Loucy (cell line): ENCODE results near the gene TTC31.

Experiments
- H2AFZ ChIP-seq: fragments of 200-600 bp; sonication (generic); 2 replicates; pipeline ENCODE4 v1.6.0; 2016; ENCODE audit warnings: antibody characterized with exemption, mild to moderate bottlenecking, low read length, moderate library complexity
- H3F3A ChIP-seq: fragments of 200-600 bp; 2 replicates; pipeline ENCODE4 v1.6.0; 2016; ENCODE audit warnings: antibody characterized with exemption, low read depth, mild to moderate bottlenecking
- H3K27me3 ChIP-seq: fragments of 200-600 bp; sonication (generic); 2 replicates; pipeline ENCODE4 v1.6.1; 2014; ENCODE audit warnings: low read length, mild to moderate bottlenecking; ENCODE audit not compliant: insufficient read depth, poor library complexity, severe bottlenecking
- H3K36me3 ChIP-seq: fragments of 200-600 bp; sonication (generic); 2 replicates; pipeline ENCODE4 v1.6.1; 2016; ENCODE audit warnings: low read length; ENCODE audit not compliant: insufficient read depth
- H3K4me1 ChIP-seq: fragments of 200-600 bp; sonication (generic); 2 replicates; pipeline ENCODE4 v1.5.1; 2014; ENCODE audit warnings: low read length, mild to moderate bottlenecking; ENCODE audit not compliant: insufficient read depth, poor library complexity, severe bottlenecking
- H3K4me2 ChIP-seq: fragments of 200-600 bp; sonication (generic); 2 replicates; pipeline ENCODE4 v1.6.0; 2014; ENCODE audit warnings: antibody characterized with exemption, low read length, low read depth, mild to moderate bottlenecking; ENCODE audit not compliant: poor library complexity, severe bottlenecking
- H3K4me3 ChIP-seq: fragments of 200-600 bp; sonication (generic); 2 replicates; pipeline ENCODE4 v1.5.1; 2014; ENCODE audit warnings: low read length, mild to moderate bottlenecking, mixed read lengths; ENCODE audit not compliant: poor library complexity, severe bottlenecking
- H3K79me2 ChIP-seq: fragments of 200-600 bp; sonication (generic); 2 replicates; pipeline ENCODE4 v1.6.1; 2014; ENCODE audit warnings: low read length; ENCODE audit not compliant: insufficient read depth
- H3K9ac ChIP-seq: fragments of 200-600 bp; sonication (generic); 2 replicates; pipeline ENCODE4 v1.6.0; 2014; ENCODE audit warnings: mild to moderate bottlenecking, low read depth, low read length, moderate library complexity; ENCODE audit not compliant: poor library complexity, severe bottlenecking
- H3K9me2 ChIP-seq: fragments of 200-600 bp; sonication (generic); replicated peaks from 2 replicates; pipeline ENCODE4 v1.6.1; 2016; ENCODE audit warnings: low read depth, low read length, mixed read lengths
- H3K9me3 ChIP-seq: fragments of 200-600 bp; sonication (generic); 2 replicates; pipeline ENCODE4 v1.6.1; 2014; ENCODE audit warnings: mild to moderate bottlenecking, antibody characterized with exemption, low read length, low read depth; ENCODE audit not compliant: insufficient read depth
- H4K20me1 ChIP-seq: fragments of 200-600 bp; sonication (generic); 2 replicates; pipeline ENCODE4 v1.6.0; 2014; ENCODE audit warnings: antibody characterized with exemption, low read length, mild to moderate bottlenecking; ENCODE audit not compliant: insufficient read depth, poor library complexity, severe bottlenecking
- EZH2phosphoT487 ChIP-seq: fragments of 200-600 bp; IDR thresholded peaks from 2 replicates; pipeline ENCODE4 v1.6.1; 2018; ENCODE audit warnings: antibody characterized with exemption, mild to moderate bottlenecking, moderate library complexity, borderline replicate concordance
- TF ChIP-seq, protein P1 (sequence below): fragments of 200-600 bp; sonication (generic); conservative IDR thresholded peaks from 2 replicates; pipeline ENCODE4 v1.5.1; 2014; ENCODE audit warnings: mild to moderate bottlenecking, antibody characterized with exemption, low read length

The TTC31 gene

DNA sequence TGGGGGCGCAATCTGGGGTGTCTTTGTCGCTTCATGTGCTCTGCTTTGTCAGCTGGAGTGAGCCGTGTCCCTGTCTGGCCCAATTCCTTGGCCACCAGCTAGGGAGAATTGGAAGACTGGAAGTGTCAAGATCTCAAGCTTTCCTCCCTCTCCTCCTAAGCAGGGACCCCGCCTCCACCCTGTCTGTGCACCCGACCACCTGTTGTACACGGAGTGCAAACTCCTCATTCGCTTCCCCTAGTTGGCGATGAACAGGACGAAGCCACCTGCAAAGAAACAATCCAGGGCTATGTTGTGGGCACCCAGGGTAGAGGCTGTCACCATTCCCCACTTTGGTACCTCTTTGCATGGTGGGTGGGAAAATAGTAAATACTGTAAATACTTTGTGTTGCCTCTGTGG is 44.9 kb downstream of the TTC31 start:
- H3K79me2 ChIP-seq = peaks cover 53% of the 10 kb centered on the region
- peak overlapping the region; percentile 93 for H3K9ac ChIP-seq
- 0 out of 2 replicates have a peak, but pooled peaks cover 3% of the 10 kb centered on the region for H3F3A ChIP-seq
- peak overlapping the region; percentile 100 for H3K4me3 ChIP-seq
- H3K27me3 ChIP-seq = peaks cover 4% of the 10 kb centered on the region
- peaks cover 22% of the 10 kb centered on the region for H4K20me1 ChIP-seq
- H3K9me3 ChIP-seq = no peaks in the 10 kb centered on the region
- H3K4me1 ChIP-seq = peaks cover 35% of the 10 kb centered on the region
- H3K36me3 ChIP-seq = peaks cover 19% of the 10 kb centered on the region; the same call in 1 of the 2 replicates
- no peaks in the 10 kb centered on the region for H3K9me2 ChIP-seq
- peak overlapping the region; percentile 100 for H3K4me2 ChIP-seq
- TF ChIP-seq EZH2phosphoT487 = no peak
- TF ChIP-seq, protein P1, sequence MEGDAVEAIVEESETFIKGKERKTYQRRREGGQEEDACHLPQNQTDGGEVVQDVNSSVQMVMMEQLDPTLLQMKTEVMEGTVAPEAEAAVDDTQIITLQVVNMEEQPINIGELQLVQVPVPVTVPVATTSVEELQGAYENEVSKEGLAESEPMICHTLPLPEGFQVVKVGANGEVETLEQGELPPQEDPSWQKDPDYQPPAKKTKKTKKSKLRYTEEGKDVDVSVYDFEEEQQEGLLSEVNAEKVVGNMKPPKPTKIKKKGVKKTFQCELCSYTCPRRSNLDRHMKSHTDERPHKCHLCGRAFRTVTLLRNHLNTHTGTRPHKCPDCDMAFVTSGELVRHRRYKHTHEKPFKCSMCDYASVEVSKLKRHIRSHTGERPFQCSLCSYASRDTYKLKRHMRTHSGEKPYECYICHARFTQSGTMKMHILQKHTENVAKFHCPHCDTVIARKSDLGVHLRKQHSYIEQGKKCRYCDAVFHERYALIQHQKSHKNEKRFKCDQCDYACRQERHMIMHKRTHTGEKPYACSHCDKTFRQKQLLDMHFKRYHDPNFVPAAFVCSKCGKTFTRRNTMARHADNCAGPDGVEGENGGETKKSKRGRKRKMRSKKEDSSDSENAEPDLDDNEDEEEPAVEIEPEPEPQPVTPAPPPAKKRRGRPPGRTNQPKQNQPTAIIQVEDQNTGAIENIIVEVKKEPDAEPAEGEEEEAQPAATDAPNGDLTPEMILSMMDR = no peak
- H2AFZ ChIP-seq = no peak overlapping the region

DNA sequence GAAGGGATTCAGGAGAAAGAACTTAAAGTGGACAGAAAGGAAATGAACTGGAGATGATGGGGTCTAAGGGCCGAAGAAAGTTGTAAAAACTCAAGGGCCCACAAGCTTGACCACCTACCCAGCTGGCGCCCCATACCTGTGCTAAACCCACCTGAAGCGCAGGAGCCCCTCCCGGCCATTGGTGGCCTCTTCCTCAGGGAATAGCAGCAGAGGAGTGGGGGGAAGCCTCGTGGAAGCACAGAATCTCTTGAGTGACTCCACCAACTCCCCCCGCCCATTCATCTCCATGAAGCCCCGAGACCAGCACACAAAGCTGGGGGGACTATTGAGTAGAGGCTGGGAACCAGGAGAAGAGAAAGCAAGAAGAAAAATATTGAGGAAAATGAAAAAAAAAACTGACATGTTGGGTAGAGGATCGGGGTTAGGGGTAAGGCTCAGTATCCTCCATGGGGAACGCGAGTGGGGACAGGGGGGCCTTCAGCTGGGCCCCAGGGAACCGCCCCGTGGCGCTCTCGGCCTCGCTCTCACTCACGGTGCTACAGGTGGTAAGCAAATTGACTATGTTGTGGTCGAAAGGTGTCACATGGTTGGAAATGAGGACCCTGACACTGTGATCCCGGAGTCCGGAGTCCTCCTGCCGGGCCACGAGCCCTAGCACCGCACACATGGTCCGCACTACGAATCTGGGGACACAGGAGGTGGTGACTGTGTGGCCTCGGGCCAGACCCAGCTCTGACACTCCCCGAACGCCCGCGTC is 45.9 kb downstream of the TTC31 start:
- peak overlapping the region; percentile 93 for H3K9ac ChIP-seq
- H3K4me2 ChIP-seq = peak overlapping the region; percentile 100
- H4K20me1 ChIP-seq = peaks cover 22% of the 10 kb centered on the region
- no peaks in the 10 kb centered on the region for H3K9me2 ChIP-seq
- H3K9me3 ChIP-seq = no peaks in the 10 kb centered on the region
- peaks cover 20% of the 10 kb centered on the region; the same call in 1 of the 2 replicates for H3K36me3 ChIP-seq
- H3K79me2 ChIP-seq = peaks cover 53% of the 10 kb centered on the region
- peaks cover 4% of the 10 kb centered on the region for H3K27me3 ChIP-seq
- H2AFZ ChIP-seq = peak overlapping the region; percentile 80
- 0 out of 2 replicates have a peak, but pooled peaks cover 3% of the 10 kb centered on the region for H3F3A ChIP-seq
- TF ChIP-seq EZH2phosphoT487 = no peak
- TF ChIP-seq, protein P1 = peak; percentile 23
- H3K4me3 ChIP-seq = peak overlapping the region; percentile 100
- H3K4me1 ChIP-seq = peaks cover 35% of the 10 kb centered on the region

DNA sequence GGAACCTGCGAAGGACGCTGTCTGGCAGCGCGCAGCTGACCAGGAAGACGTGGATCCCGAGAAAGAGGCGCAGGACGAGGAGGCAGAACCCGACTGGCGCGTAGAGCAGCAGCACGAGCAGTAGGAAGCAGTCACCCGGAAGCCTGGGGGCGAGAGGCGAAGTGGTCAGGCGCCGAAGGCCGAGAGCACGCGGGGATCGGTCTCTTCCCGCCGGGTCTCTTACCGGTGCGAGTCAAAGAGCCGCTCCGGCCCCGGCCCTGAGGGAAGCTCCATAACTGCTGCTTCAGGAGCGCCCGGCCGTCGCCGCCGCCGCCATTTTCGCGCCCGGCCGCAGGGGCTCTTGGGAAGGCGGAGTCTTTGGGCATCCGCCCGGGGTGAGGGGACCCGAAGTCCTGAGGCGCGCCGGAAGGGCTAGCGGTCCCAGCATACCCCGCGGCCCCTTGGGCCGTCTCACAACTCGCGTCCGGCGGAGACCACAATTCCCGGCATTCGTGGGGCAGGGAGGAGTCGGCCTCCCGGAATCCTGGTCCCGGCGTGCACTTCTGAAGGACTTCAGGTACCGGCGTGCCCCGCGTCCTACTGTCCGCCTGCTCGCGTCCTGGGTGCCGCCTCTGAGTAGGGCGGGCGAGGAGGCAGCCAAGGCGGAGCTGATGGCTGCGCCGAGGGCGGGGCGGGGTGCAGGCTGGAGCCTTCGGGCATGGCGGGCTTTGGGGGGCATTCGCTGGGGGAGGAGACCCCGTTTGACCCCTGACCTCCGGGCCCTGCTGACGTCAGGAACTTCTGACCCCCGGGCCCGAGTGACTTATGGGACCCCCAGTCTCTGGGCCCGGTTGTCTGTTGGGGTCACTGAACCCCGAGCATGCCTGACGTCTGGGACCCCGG is 46.7 kb downstream of the TTC31 start, which contains the start of the genes AUP1 and HTRA2:
Gene AUP1, minus strand, starts transcription at position 350 of the 882 bp plus-strand sequence. Its CDS starts 77 bp downstream, at position 273.
Gene HTRA2, plus strand, starts transcription at position 577 of the 882 bp plus-strand sequence. Its CDS starts 74 bp downstream, at position 651.
- no peaks in the 10 kb centered on the region for H3K9me2 ChIP-seq
- H4K20me1 ChIP-seq = peaks cover 22% of the 10 kb centered on the region
- H3K9me3 ChIP-seq = no peaks in the 10 kb centered on the region
- peaks cover 20% of the 10 kb centered on the region; the same call in 1 of the 2 replicates for H3K36me3 ChIP-seq
- TF ChIP-seq, protein P1 = no peak
- TF ChIP-seq EZH2phosphoT487 = no peak
- H3K4me2 ChIP-seq = peak within 1 kb of the TSS; percentile 100
- peaks cover 53% of the 10 kb centered on the region for H3K79me2 ChIP-seq
- H3K27me3 ChIP-seq = peaks cover 4% of the 10 kb centered on the region
- H3K4me1 ChIP-seq = peaks cover 35% of the 10 kb centered on the region
- H3K4me3 ChIP-seq = peak within 1 kb of the TSS; percentile 100
- H2AFZ ChIP-seq = peak within 1 kb of the TSS; percentile 92
- H3F3A ChIP-seq = 0 out of 2 replicates have a peak, but pooled peaks cover 3% of the 10 kb centered on the region
- H3K9ac ChIP-seq = peak within 1 kb of the TSS; percentile 93
